Epithelial cell of proximal tubule (primary cell): Measurements from ENCODE around the gene FRMD3. TPM values are rescaled to one million over a fixed set of nuclear protein-coding genes. Genes with fewer than 3 reads are reported as not detected.
A peak's percentile ranks its signal among the peaks of the same experiment; 100 is the strongest.

Experiments used
- DNase-seq: peaks from one replicate; pipeline ENCODE4 v3.0.0-alpha.2; 2011; ENCODE audit warnings: low read depth
- H3K4me3 ChIP-seq: 2 replicates; pipeline ENCODE4 v1.5.1; 2011; ENCODE audit warnings: low read depth, mild to moderate bottlenecking, low read length
- CTCF ChIP-seq: conservative IDR thresholded peaks from 2 replicates; pipeline ENCODE4 v1.5.1; 2012; ENCODE audit warnings: low read depth, mild to moderate bottlenecking, low read length
- total RNA-seq: library from RNA; depleted of rRNA; stranded (reverse); fragments of >200 nt; gene quantifications from 2 replicates; pipeline ENCODE4 v1.2.3, GENCODE V29; 2015

FRMD3 gene
- total RNA-seq, 1 donor from 2014 or later: 2.4 TPM

DNA sequence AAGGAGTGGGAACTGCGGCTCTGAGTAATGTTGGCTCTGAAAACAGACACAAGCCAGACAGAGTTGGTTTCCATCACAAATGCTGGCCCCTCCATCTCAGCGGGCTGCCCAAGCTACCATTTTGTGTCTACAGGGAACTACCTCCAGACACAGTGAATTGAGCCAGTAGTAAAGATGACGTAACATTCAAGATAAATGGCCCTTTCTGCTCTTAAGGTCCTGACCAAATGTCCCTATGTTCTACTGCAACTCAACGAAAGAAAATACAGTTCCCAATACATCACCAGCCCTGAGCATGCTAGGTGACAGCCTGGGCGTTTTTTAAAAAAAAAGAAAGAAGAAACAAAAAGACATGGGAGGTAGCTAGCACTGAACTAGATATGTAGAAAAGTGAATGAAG, 247.5 kb downstream of the FRMD3 start:
- H3K4me3 ChIP-seq: no peak overlapping the region
- no peak for TF ChIP-seq CTCF
- no peak for DNase-seq

- no peak for DNase-seq
- no peak overlapping the region for H3K4me3 ChIP-seq
- TF ChIP-seq CTCF: no peak
Observed at GRCh38 chr9:83287021-83287420, 251.2 kb downstream of the FRMD3 start.

- DNase-seq: no peak
- TF ChIP-seq CTCF: no peak
- no peak overlapping the region for H3K4me3 ChIP-seq
Observed at GRCh38 chr9:83285445-83286225, 252.6 kb downstream of the FRMD3 start.

DNA sequence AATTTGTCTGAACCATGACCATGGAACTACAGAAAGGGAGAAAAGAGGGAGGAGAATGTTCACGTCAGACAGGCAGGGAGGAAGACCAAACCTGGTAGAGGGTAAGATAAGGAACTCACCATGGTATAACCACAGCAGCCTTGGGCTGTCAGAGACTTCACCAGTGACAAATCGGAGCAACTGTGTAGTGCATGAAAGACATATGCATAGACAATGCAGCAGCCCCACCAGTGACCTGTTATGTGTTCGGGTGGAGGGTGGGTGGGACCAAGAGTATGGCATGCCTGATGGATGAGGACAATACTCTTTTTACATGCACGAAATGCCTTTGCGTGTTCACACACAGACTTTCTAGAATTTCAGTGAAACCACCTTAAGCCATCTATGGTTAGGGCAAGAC, 253.5 kb downstream of the FRMD3 start:
- TF ChIP-seq CTCF: no peak
- DNase-seq: no peak
- no peak overlapping the region for H3K4me3 ChIP-seq

GRCh38 chr9:83283528-83283927, 254.7 kb downstream of the FRMD3 start:
- no peak overlapping the region for H3K4me3 ChIP-seq
- no peak for DNase-seq
- no peak for TF ChIP-seq CTCF

DNA sequence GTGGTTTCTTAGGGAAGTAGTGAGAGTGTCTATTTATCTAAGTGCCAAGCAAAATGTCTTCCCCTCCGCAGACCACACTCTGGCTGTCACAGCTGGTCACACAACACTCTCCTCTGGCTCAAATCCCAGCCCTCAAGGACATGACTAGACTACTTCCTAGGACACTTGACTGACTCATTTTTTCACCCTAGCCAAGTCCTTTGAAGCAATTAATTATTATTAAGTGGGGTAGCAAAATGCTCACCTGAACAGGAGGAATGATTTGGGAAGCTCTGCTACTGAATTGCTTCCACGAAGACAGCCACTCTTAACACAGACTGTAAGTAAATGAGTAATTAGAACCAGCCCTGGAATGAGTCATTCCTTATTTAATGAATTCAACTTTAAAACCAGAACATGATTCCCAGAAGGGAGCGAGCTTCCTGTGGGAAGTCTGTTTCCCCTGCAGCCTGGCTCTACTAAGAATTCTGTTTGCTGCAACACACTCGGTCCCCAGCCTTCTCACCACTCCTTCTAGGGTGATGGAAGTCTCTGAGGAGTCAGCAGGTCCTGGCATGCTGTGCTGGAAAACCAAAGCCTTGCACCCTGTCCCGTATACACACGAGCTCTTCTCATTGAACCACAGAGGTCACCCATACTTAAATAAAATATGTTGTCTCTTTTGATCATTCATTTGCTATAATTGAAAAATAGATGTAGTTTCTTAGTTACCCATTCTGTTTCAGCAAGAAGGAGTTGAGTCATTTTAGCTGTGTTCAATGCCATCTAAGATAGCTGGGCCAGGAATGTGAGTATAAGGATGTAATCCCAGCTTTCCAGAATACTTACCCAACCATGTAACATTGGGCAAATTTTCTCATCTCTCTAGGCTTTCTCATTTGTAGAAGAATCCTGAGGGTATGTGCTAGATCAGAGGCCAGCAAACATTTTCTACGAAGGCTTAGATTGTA, 256.6 kb downstream of the FRMD3 start:
- DNase-seq: peak; percentile 85
- peak overlapping the region; percentile 15 for H3K4me3 ChIP-seq

More for the DNA sequence above, 256.6 kb downstream of the FRMD3 start:
- no peak for TF ChIP-seq CTCF
